HG03442 (cell line): ENCODE results near the gene GET4.
"Not testable (repeated sequence)": the region's sequence is repeated elsewhere in the genome, so short reads cannot be mapped to it uniquely, and the experiment has no call there.

Source experiments
- ATAC-seq: cut with Tn5 transposase; IDR thresholded peaks from one replicate; pipeline ENCODE4 v1.9.1; 2021; ENCODE audit warnings: mild to moderate bottlenecking, moderate library complexity; ENCODE audit not compliant: unreplicated experiment

GET4 gene

DNA sequence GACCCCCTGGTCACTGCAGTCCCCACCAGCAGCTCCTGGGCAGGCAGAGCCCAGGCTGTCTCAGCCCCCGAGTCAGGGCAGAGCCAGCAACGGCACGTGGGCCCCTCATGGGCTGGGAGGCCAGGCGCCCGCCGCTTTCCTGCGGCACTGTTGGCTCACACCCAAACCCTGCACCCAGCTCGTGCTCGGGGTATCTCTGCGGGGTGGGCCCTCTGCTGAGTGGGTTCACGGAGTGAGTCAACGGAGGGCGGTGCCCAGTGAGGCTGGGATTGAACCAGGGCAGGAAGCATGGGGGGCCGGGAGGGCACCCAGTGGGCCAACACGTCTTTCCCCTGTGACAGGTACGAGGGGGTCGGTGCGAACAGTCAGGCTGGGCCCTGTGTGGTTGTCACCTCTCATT is 49.2 kb downstream of the GET4 start:
- no peak for ATAC-seq

DNA sequence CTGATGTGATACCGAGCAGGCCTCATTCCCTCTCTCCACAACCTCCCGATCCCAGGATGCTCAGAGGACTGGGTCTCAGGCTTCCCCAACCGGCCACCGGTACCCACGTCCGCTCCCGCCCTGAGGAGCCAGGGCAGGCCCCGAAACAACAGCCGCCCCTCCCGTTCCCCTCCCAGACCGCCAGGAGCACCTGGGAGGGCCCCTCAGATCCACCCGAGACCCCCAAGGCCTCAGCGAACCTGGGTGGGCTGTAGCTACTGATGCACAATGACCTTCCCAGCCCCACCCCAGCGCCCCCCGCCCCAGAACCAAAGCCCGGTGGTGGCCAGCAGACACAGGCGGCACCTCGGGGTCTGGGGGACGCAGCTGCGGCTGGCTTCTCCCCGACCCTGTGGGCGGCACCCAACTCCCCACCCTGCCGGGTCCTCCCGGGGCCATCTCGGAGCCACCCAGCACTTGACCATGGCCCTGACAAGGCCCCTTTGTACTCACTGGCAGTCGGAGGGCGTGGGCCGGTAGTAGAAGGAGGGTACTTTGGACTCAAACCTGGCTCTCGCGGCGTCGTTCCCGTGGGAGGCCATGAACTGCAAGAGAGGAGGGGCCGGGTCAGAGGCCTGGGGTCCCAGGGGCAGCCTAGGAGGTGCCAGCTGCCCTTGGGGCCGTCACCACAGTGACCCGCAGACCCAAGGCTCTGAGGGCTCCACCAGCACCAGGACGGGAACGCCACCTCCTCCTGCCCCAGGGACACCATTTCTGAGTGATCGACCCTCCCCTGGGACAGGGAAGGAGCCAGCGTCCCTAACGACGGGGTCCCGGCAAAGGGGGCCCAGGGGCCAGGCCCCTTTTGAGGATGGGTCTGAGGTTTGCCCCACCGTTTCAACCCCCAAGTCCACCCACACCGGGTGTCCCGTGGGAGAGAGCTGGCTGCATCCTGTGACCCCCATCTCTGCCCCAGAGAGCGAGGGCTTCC is 50.0 kb downstream of the GET4 start:
- no peak for ATAC-seq

DNA sequence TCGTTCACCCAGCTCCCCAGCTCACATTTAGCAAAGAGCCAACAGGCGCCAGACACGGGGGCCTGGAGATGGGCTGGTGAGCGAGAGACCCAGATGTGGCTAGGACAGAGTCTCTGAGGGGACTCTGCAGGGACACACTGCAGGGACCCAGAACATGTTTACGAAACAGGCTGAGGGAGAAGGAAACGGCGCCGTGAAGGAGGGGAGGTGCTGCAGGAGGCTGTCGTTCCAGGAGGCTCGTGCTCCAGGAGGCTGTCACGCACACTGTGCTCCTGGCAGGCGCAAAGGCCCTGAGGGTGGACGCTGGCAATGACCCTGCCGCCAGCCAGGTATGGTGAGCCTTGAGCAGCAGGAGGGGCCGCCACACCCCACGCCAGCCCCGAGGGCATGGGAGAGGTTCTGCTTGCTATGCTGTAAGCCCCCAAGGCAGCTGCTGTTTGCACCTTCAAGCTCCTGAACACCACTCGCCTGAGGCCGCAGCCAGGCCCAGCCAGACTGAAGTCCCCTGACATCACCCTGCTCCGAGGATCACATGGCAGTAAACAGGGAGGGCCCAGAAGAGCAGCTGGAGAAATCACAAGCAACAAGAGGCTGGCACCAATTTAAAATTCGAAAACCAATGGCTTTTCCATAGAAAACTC is 50.8 kb downstream of the GET4 start:
- no peak for ATAC-seq

DNA sequence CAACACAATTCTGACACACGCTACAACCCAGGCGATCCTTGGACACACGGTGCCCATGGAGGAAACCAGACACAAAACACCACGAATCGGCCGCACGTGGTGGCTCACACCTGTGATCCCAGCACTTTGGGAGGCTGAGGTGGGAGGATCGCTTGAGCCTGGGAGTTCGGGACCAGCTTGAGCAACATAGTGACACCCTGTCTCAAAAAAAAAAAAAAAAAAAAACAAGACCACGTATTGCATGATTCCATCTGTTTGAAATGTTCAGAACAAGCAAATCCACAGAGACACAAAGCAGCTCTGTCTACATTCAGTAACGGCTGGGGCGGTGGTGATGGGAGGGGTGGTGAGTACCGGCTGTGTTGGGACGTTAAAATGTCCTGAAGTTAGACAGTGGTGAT is 53.0 kb downstream of the GET4 start:
- no peak for ATAC-seq

DNA sequence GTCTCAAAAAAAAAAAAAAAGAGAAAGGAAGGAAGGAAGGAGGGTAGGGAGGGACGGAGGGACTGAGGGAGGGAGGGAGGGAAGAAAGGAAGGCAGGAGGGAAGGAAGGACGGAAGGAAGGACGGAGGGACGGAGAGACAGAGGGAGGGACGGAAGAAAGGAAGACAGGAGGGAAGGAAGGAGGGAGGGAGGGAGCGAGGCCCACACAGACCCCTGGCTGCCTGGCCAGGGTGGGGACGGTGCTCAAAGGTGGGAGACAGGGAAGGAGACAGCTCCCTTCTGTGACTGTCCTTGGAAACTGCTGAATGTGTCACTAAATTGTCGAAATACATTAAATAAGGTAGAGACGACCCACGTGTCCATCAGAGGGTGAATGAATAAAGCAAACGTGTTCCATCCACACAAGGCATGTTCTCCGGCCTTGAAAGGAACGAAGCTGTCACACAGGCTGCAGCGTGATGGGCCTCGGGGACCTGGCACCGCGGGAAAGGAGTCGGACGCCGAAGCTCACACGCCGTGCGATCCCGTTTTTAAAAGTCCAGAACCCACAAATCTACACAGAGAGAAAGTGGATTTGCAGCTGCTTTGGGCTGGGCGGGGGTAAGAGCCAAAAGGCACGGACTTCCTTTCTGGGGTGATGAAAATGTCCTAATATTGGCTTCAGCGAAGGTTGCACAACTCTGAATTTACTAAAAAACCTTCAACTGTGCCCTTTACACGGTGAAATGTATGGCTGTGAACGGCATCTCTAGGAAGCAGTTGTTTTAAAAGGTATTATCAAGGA is 54.8 kb downstream of the GET4 start:
- no peak for ATAC-seq

DNA sequence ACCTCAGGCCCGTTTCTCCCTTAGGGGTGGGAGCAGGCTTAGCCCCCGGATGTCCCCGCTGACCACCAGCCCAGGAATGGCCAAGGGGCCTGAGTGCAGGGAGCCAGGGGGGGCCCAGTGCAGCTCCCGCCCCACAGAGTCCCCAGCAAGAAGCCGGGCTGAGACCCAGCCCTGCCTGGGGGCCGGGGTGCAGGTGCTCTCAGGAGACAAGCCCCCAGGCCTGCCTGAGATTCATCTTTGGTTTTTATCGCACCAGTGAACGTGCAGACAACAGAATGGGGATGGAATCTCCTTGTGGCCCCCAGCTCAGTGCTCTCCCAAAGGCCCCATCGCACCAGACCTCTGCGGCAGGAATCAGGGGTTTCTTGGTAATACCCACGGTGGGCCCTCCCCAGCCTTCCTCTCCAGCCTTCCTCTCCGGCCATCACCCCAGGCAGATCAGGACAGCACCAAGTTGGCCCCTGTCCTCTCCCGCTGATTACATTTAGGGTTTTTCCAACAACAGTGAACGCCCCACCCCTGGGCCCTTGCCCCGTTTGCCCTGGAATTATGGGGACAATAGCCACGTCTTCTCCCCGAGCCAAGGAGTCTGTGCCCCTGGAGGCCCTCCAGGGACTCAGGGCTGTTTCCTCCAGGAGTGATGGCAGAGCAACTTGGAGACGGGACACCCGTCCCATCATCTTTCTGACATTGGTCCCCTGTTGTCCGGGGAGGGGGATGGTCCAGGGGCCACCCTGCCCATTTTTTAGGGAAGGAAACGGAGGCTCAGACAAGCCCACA is 55.7 kb downstream of the GET4 start:
- ATAC-seq: no peak

DNA sequence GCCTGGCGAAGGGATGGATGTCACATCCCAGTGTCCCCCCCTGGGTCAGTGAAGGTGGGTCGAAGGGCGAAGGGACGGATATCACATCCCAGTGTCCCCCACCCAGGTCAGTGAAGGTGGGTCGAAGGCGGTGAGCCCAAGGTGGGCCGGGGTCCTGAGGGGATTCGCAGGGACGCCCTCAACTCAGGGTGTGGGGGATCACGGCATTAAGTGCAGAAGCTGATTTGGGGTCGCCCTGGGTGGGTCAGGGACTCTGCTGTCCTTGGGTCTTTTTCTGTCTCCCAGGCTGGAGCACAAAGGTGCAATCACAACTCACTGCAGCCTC is 56.3 kb downstream of the GET4 start:
- no peak for ATAC-seq

DNA sequence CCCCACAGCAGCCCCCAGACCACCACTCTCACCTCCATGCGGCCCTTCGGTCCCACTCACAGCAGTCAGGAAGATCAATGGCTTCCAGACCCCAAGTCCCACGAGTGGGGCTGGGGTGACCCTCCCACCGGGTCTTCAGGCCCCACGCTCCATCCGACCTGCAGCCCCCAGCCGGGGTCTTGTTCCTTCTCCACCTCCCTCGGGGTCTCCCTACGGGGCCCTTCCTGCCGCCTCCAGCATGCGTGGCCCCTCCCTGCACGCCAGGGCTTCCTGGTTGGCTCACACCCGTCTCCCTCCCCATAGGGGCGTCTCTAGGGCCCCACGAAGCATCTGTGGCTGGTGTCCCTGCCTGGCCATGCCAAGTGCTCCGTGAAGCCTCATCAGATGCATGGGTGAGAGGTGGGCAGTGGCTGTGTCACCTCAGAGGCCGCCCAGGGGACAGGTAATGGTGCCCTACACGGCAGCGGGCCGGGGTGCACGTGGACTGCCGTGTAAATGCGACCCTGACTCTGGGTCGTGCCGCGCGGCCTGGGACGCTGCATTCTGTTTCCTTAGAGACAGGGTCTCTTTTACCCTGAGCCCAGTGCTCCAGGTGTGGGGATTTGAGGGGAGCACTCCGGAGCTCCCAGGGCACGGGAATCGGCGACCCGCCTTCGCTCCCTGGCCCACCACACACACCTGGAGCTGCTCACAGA is 58.3 kb downstream of the GET4 start:
- ATAC-seq: no peak

DNA sequence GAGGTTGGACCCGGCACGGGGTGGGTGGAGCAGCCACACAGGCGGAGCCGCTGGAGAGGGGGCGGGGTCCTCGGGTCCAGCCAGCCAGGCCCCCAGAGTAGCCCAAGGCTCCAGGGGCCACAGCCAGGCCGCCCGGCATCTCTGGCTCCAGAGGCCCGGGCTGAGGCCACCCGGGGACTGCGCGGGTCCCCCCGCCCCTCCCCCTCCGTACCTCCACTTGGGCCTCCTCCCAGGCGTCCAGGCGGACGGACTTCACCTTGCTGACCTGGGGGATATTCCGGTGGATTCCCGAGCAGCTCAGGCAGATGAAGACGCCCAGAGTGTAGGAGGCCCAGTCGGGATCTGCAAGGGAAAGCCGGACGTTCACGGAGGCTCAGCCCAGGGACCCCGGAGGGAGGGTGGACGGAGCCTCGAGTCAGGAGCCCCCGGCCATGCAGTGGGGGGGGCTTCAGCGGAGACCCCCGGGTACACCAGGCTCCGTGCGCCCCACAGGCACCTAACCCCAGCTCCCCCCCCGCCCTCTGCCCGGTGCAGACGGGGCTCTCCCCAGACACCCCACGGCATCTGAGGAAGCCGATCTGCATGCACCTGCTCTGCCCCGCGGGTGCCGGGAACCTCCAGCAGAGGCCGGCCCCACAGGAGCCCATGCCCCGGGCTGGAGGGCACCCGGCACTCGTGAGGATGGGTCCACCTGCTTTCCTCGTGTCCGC is 59.0 kb downstream of the GET4 start:
- no peak for ATAC-seq

DNA sequence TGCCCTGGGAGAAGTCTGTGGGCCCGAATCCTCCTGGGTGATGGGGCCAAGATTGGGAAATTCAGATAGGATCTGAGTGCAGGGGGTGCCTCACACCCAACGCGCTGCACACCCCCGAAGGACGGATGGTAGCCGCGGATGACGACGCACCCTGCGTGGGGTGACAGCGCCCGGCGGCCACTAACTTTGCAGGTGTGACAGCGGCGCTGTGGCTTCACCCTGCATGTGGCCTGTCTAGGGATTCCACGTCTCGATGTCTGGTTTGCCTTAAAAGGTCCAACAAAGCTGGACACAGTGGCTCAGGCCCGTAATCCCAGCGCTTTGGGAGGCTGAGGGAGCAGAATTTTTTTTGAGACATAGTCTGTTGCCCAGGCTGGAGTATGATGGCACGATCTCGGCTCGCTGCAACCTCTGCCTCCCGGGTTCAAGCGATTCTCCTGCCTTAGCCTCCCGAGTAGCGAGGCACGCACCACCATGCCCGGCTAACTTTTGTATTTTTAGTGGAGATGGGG is 59.6 kb downstream of the GET4 start:
- ATAC-seq: no peak

DNA sequence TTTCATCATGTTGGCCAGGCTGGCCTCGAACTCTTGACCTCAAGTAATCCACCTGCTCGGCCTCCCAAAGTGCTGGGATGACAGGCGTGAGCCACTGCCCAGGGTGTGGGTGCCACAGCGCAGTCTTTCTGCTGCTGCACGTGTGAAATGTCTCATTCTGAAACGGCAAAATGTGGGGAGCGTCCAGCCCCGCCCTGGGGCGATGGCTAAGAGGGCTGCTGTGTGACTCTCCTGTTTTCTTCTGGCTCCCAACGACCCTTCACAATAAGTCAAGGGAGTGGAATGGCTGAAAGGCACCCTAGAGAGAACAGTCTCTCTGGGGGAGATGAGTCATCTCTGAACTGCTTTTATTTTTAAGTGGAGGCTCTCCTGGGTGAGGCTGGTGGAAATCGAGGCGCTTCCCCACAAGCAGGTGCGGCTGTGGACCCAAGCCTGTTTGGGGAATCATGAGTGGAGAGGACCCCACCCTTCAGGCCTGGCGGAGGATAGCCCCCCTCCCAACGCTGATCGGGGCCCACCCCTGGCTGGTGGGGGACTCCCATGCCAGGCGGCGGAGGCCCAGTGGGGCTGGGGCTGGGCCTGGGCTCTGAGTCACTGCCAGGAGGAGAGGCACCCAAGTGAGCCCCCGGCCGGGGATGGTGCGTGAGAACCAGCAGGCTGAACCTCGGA is 60.2 kb downstream of the GET4 start:
- peak; percentile 92 for ATAC-seq

DNA sequence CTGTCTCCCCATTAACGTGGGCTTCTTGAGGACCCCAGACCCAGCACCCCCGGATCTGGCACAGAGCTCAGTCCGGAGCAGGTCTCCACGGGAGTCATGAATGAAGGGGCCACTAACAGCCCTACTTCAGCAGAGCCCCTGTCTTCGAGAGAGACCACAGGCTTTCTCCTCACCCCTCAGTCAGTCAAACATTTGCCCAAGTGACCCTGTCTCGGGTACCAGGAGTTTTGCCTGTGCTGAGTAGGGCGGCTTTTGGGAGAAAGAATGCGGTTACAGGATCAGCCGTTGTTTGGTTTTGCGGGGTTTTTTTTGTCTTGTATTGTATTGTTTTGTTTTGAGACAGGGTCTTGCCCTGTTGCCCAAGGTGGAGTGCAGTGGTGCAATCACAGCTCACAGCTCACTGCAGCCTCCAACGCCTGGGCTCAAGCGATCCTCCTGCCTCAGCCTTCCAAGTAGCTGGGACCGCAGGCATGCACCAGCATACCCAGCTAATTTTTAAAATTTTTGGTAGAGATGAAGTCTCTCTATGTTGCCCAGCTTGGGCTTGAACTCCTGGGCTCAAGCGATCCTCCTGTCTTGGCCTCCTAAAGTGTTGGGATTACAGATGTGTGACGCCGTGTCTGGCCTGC is 61.6 kb downstream of the GET4 start:
- no peak for ATAC-seq

DNA sequence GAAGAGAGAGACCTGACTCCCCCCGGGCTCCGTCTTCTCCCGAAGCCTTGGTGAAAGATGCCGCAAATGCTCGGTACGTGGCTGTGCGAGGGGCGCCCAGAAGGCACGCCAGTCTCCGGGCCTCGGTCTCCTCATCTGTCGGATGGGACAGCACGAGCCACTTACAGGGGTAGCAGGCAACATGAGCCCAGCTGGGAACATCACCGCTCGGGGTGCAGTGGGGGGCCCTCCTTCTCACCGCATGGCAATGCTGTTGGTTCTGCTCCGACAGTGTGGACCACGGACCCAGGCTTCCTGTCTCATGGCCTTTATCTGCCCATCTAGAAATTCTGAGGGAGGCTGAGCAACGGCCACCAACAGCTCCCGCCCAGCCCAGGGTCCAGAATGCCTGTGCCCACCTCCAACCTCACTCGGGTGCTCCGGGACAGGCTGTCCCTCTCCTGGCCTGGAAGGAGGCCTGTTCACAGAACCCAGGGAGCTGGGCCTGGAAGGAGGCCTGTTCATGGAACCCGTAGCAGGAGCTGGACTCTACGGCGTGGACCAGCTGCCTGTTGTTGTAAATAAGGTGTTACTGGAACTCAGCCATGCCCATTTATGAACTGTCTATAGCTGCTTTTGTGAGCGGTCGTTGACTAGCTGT is 62.3 kb downstream of the GET4 start:
- no peak for ATAC-seq

DNA sequence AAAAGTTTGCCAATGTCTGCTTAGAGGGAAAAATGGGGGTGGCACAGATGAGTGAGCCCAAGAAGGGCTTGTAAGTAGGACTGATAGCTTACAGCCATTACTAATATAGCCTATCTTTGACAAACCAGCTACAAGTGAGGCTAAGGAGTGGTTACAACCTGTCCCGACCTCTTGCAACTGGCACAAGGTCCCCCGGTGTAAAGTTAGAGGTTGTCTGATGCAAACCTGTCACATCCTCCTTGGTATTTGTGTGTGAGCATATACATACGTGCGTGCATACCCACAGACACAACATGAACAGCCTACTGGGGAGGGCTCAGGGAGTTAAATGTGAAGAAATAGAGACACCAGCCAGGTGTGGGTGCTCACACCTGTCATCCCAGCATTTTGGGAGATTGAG is 63.5 kb downstream of the GET4 start:
- ATAC-seq: no peak

DNA sequence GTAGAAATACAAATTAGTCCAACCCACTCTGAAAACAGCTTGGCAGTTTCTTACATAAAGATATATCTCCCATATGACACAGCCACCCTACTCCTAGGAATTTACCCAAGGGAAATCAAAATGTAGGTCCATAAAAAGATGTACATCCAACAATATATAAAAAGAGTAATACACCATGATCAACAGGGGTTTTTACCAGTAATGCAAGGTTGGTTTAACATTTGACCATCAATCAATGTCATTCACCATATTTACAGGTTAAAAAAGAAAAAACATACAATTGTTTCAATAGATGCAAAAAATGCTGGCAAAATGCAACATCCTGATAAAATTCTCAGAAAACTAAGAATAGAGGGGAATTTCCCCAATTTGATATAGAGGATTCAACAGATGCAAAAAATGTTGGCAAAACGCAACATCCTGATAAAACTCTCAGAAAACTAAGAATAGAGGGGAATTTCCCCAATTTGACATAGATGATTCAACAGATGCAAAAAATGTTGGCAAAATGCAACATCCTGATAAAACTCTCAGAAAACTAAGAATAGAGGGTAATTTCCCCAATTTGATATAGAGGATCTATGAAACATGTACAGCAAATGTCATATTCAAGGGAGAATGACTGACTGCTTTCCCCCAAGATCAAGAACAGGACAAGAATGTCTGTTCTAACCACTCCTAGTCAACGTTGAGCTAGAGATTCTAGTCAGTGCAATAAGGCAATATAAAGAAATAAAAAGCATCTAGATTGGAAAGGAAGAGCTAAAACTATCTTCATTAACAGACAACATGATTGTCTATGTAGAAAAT is 64.5 kb downstream of the GET4 start:
- no peak for ATAC-seq

DNA sequence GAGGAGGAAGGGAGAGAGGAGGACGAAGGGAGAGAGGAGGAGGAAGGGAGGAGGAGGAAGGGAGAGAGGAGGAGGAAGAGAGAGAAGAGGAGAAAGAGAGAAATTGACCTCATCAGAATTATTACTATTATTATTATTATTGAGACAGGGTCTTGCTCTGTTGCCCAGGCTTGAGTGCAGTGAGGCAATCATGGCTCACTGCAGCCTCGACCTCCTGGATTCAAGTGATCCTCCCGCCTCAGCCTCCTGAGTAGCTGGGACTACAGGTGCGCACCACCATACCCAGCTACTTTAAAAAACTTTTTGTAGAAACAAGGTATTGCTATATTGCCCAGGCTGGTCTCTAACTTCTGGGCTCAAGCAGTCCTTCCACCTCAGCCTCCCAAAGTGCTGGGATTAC is 67.4 kb downstream of the GET4 start:
- not testable (repeated sequence) for ATAC-seq

DNA sequence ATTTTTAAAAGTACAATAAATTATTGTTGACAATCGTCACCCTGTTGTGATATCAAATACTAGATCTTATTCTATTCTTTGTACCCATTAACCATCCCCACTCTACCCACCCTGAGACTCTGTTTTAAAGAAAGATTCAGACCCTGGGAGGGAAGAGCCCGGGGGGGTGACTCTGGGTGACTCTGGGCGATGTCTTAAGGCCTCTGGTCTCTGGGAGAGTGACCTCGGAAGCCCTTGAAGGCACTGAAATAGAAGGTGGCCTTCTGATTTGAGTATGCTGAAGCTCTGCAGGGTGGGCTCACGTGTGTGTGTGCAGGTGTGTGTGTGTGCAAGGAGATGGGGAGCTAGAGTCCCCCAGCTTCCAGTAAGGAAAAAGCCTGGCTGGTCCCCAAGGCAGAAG is 68.4 kb downstream of the GET4 start:
- ATAC-seq: no peak
